Spleen (tissue), 11 donors: ENCODE results near the gene KCNK13. TPM values are rescaled to one million over a fixed set of nuclear protein-coding genes. Genes with fewer than 3 reads are reported as not detected.

Experiments used
- DNase-seq: peaks from one replicate; pipeline ENCODE4 v3.0.0-alpha.2; 2020
- H3K27ac ChIP-seq, 8 donors: fragments of 200-600 bp; sonication (generic) in 7 of 8; 1 replicate in 4 of 8; 2 replicates in 4 of 8; pipeline versions ENCODE4 v1.5.0 to v1.8.0; 2016 to 2021; ENCODE audit warnings: inconsistent platforms in 4 of 8, mild to moderate bottlenecking in 4 of 8, moderate library complexity in 1 of 8
- H3K27me3 ChIP-seq, 7 donors: fragments of 200-600 bp; sonication (generic) in 6 of 7; replicated peaks in 1 of 7; 1 replicate in 4 of 7; 2 replicates in 3 of 7; pipeline versions ENCODE4 v1.5.0 to v1.8.0; 2016 to 2021; ENCODE audit warnings: inconsistent platforms in 3 of 7, mild to moderate bottlenecking in 1 of 7
- H3K36me3 ChIP-seq, 6 donors: fragments of 200-600 bp; sonication (generic) in 5 of 6; 1 replicate in 4 of 6; 2 replicates in 2 of 6; pipeline versions ENCODE4 v1.5.0 to v1.8.0; 2016 to 2021; ENCODE audit warnings: inconsistent platforms in 2 of 6
- H3K4me1 ChIP-seq, 6 donors: fragments of 200-600 bp; sonication (generic) in 5 of 6; 1 replicate in 3 of 6; 2 replicates in 3 of 6; pipeline versions ENCODE4 v1.5.0 to v1.8.0; 2016 to 2021; ENCODE audit warnings: inconsistent platforms in 3 of 6
- H3K4me3 ChIP-seq, 8 donors: fragments of 200-600 bp; sonication (generic) in 7 of 8; 1 replicate in 4 of 8; 2 replicates in 4 of 8; pipeline versions ENCODE4 v1.5.0 to v1.8.0; 2016 to 2021; ENCODE audit warnings: inconsistent platforms in 4 of 8, mild to moderate bottlenecking in 4 of 8, moderate library complexity in 2 of 8
- H3K9me3 ChIP-seq, 8 donors: fragments of 200-600 bp; sonication (generic) in 7 of 8; 1 replicate in 4 of 8; 2 replicates in 4 of 8; pipeline versions ENCODE4 v1.5.0 to v1.8.0; 2016 to 2021; ENCODE audit warnings: inconsistent platforms in 4 of 8
- POLR2A ChIP-seq, 3 donors: fragments of 450-650 bp; IDR thresholded peaks; one replicate each; pipeline ENCODE4 v1.5.1; 2017; ENCODE audit warnings: antibody characterized with exemption in 3 of 3, mild to moderate bottlenecking in 1 of 3
- POLR2AphosphoS5 ChIP-seq, 3 donors: sonication (generic); formaldehyde crosslinking; IDR thresholded peaks; one replicate each; pipeline ENCODE4 v1.5.1; 2017; ENCODE audit warnings: antibody characterized with exemption in 3 of 3
- WGBS, 5 donors: extraction: QIAGEN DNeasy Blood & Tissue Kit in 3 of 5; methylation state at CpG; one replicate each; pipeline versions ENCODE4 v1.1.5 to v1.1.7; 2013 to 2018; 5-methylcytosine and 5-hydroxymethylcytosine counted together
- intact Hi-C: fragments of 100-400 bp; cut with DNase I; formaldehyde crosslinking; loops from one replicate; pipeline ENCODE4 v1.15.0; 2023; ENCODE audit warnings: low total_unique reads
- polyA plus RNA-seq, 3 donors: library from polyadenylated mRNA; stranded (reverse); fragments of 200-250 nt; gene quantifications; one replicate each; pipeline ENCODE4 v1.2.1, GENCODE V29; 2013
- total RNA-seq, 7 donors: library from RNA; depleted of rRNA in 3 of 7; stranded (reverse); fragments of >200 nt in 3 of 7; fragmentation: NEBNext Ultra II Directional in 4 of 7; extraction: Animal tissue kit (Norgen Biotek cat#: 25700) in 4 of 7; gene quantifications; one replicate each; pipeline versions ENCODE4 v1.1.0 to v1.2.1, GENCODE V29; 2016 to 2021
- TF ChIP-seq, protein P1 (sequence below), 11 experiments: fragments of 200-600 bp in 7 of 11; fragments of 450-650 bp in 4 of 11; sonication (generic) in 4 of 11; IDR thresholded peaks in 8 of 11; conservative IDR thresholded peaks in 3 of 11; 1 replicate in 7 of 11; 2 replicates in 4 of 11; pipeline versions ENCODE4 v1.4.0 to v1.8.0; 2016 to 2021; ENCODE audit warnings: antibody characterized with exemption in 11 of 11, inconsistent platforms in 4 of 11, mild to moderate bottlenecking in 1 of 11
- donor health status: healthy with polysubstance abuse.
- donor health status: DM: no; HTN: no; CAD: no; lungs with moderate emphysema.
- donor health status: DM: no; HTN: no; CAD: no.
- donor health status: Bipolar disorder and iron deficiency.
- donor health status: healthy.
- donor health status: DM: no; HTN: no; CAD: no.
- donor health status: DM: yes; HTN: yes; CAD: no.

Gene KCNK13
- total and polyA plus RNA-seq, 10 donors, result 0.33 to 1.4 (median 0.94) TPM

DNA sequence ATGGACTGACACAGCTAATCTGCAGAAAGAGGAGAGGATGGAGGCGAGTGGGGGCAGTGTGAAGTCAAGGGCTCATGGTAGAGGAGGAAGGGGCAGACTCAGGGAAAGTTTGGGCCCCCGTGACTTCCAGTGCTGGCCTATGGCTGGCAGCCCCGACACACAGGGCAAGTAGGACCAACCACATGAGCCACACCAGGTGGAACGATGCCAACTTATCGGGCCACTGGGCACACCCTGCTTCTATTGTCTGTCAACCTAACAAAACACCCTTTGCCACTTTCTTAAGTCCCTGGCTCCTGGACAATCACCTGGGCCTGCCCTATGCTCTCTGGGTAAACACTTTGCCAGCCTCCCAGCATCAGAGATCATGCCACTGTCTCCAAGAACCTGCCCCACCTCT is 129.4 kb downstream of the KCNK13 start:
- Histone ChIP-seq H3K27ac (no peak overlapping the region), H3K9me3 (no peaks in the 10 kb centered on the region), H3K4me3 (no peak overlapping the region), H3K36me3 (no peaks in the 10 kb centered on the region), H3K4me1 (no peaks in the 10 kb centered on the region), H3K27me3 (peaks cover 0 to 34% (median 0%) of the 10 kb centered on the region in 7 donors)
- WGBS, 5 donors, result 79 to 92% (median 86%) methylated on average over 5 of the region's 5 CpGs
- no peak for DNase-seq
- TF ChIP-seq POLR2A (IDR thresholded peaks at IDR 0.05) (no peak), POLR2AphosphoS5 (IDR thresholded peaks at IDR 0.05) (no peak)
- TF ChIP-seq, protein P1, sequence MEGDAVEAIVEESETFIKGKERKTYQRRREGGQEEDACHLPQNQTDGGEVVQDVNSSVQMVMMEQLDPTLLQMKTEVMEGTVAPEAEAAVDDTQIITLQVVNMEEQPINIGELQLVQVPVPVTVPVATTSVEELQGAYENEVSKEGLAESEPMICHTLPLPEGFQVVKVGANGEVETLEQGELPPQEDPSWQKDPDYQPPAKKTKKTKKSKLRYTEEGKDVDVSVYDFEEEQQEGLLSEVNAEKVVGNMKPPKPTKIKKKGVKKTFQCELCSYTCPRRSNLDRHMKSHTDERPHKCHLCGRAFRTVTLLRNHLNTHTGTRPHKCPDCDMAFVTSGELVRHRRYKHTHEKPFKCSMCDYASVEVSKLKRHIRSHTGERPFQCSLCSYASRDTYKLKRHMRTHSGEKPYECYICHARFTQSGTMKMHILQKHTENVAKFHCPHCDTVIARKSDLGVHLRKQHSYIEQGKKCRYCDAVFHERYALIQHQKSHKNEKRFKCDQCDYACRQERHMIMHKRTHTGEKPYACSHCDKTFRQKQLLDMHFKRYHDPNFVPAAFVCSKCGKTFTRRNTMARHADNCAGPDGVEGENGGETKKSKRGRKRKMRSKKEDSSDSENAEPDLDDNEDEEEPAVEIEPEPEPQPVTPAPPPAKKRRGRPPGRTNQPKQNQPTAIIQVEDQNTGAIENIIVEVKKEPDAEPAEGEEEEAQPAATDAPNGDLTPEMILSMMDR (IDR thresholded peaks at IDR 0.05 in 8 of 11, conservative IDR thresholded peaks at IDR 0.05 in 3 of 11), result no peak
- intact Hi-C loops, result no loop called here

DNA sequence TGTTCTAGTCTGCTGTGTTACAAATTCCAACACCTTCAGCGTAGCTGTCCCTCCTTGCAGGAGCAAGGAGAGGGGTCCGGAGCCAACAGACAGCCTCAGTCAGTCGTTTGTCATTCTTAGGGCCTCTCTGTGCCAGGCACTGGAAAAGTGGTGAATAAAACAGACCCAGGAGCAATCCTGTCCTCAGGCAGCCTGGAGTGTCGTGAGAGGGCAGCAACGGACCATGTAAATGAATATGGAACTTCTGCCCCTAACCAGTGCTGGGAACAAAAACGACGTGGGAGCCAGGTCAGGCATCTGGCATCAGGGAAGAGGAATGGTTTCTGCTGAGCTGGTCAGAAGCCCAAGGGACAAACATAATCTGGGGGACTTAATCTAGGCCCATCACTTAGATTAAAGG is 129.8 kb downstream of the KCNK13 start:
- intact Hi-C loops, result no loop called here
- Histone ChIP-seq H3K4me1 (no peaks in the 10 kb centered on the region), H3K36me3 (no peaks in the 10 kb centered on the region), H3K9me3 (no peaks in the 10 kb centered on the region), H3K27ac (no peak overlapping the region), H3K27me3 (peaks cover 0 to 38% (median 0%) of the 10 kb centered on the region in 7 donors), H3K4me3 (no peak overlapping the region)
- 79 to 89% (median 85%) methylated on average over 7 of the region's 7 CpGs for WGBS, 5 donors
- DNase-seq, result no peak
- no peak for TF ChIP-seq POLR2A (IDR thresholded peaks at IDR 0.05)
- no peak for TF ChIP-seq POLR2AphosphoS5 (IDR thresholded peaks at IDR 0.05)
- TF ChIP-seq, protein P1 (IDR thresholded peaks at IDR 0.05 in 8 of 11, conservative IDR thresholded peaks at IDR 0.05 in 3 of 11), result no peak

DNA sequence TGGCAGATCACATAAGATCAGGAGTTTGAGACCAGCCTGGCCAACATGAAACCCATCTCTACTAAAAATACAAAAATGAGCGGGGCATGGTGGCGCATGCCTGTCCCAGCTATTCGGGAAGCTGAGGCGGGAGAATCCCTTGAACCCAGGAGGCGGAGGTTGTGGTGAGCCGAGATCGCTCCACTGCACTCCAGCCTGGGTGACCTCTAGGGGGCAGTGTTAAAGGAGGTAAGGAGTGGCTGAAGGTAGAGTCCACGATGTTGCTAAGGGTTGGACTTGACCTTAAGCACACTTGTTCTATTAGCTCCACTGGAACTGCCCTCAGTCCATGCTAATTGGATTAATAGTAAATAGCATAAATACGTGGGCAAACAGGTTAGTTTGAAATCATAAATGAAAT is 132.1 kb downstream of the KCNK13 start:
- no peaks in the 10 kb centered on the region for H3K4me1 ChIP-seq
- no peak for DNase-seq
- 53 to 87% (median 58%) methylated on average over 9 of the region's 9 CpGs for WGBS, 5 donors
- no peaks in the 10 kb centered on the region for H3K36me3 ChIP-seq
- no peak overlapping the region for H3K4me3 ChIP-seq
- intact Hi-C loops, result no loop called here
- H3K27ac ChIP-seq, result no peak overlapping the region
- TF ChIP-seq POLR2A (IDR thresholded peaks at IDR 0.05) (no peak), POLR2AphosphoS5 (IDR thresholded peaks at IDR 0.05) (no peak)
- TF ChIP-seq, protein P1 (IDR thresholded peaks at IDR 0.05 in 8 of 11, conservative IDR thresholded peaks at IDR 0.05 in 3 of 11), result peak in 5 of 11 experiments; percentile 15 to 35 (median 29)
- peaks cover 0 to 54% (median 0%) of the 10 kb centered on the region in 7 donors for H3K27me3 ChIP-seq
- H3K9me3 ChIP-seq, result no peaks in the 10 kb centered on the region

DNA sequence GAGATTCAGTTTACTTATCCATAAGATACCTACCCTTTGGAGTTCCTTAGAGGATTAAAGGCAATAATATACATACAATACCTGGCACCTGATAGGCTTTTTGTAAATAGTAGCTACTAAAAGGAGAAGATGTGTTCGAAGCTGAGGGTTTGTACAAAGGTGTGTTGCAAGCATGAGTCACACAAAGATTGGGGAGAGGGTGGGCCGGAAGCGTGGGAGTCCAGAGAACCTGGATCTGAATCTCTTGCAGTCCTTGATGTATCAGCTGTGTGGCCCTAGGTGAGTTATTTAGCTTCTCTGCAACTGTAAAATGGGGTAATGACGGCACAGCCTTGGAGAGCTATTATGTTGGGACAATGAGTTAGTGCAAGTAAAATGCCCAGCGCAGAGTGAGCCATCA is 132.9 kb downstream of the KCNK13 start:
- no peak overlapping the region for H3K4me3 ChIP-seq
- 85 to 95% (median 91%) methylated on average over 5 of the region's 5 CpGs for WGBS, 5 donors
- H3K4me1 ChIP-seq, result no peaks in the 10 kb centered on the region
- H3K36me3 ChIP-seq, result no peaks in the 10 kb centered on the region
- peaks cover 0 to 54% (median 0%) of the 10 kb centered on the region in 7 donors for H3K27me3 ChIP-seq
- TF ChIP-seq POLR2A (IDR thresholded peaks at IDR 0.05) (no peak), POLR2AphosphoS5 (IDR thresholded peaks at IDR 0.05) (no peak)
- TF ChIP-seq, protein P1 (IDR thresholded peaks at IDR 0.05 in 8 of 11, conservative IDR thresholded peaks at IDR 0.05 in 3 of 11), result no peak
- H3K9me3 ChIP-seq, result no peaks in the 10 kb centered on the region
- intact Hi-C loops, result no loop called here
- H3K27ac ChIP-seq, result no peak overlapping the region
- no peak for DNase-seq
